ENCODE data around the gene ACOT11.

DNA sequence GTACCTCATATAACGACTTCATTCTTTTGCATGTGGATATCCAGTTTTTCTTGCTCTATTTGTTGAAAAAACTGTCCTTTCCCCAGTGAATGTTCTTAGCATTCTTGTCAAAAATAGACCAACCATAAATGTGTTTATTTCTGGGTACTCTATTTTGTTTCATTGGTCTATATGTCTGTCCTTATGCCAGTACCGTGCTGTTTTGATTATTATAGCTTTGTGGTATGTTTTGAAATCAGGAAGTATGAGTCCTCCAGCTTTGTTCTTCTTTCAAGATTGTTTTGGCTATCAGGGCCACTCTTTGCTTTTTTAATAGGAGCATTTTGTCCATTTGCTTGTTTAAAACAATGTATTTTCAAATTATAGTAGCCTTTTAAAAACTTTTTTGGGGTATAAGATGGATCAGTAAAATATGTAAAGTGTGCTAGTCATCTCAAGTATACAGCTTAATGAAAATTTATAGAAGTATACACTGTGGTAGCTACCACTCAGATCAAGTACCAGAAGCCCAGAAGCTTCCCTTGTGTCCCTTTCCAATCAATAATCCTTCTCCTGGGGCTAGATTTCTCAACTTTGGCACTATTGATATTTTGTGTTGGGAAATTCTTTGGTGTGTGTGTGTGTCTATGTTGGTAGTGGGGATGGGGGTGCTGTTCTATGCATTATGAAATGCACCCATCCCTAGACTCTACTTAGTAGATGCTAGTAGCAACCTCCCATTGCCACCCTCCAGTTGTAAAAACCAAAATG is 110.3 kb downstream of the ACOT11 start:
- no peak for TF ChIP-seq POLR2A (IDR thresholded peaks at IDR 0.05)
- TF ChIP-seq, protein P1, sequence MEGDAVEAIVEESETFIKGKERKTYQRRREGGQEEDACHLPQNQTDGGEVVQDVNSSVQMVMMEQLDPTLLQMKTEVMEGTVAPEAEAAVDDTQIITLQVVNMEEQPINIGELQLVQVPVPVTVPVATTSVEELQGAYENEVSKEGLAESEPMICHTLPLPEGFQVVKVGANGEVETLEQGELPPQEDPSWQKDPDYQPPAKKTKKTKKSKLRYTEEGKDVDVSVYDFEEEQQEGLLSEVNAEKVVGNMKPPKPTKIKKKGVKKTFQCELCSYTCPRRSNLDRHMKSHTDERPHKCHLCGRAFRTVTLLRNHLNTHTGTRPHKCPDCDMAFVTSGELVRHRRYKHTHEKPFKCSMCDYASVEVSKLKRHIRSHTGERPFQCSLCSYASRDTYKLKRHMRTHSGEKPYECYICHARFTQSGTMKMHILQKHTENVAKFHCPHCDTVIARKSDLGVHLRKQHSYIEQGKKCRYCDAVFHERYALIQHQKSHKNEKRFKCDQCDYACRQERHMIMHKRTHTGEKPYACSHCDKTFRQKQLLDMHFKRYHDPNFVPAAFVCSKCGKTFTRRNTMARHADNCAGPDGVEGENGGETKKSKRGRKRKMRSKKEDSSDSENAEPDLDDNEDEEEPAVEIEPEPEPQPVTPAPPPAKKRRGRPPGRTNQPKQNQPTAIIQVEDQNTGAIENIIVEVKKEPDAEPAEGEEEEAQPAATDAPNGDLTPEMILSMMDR (IDR thresholded peaks at IDR 0.05) = no peak

Measured in thyroid gland (tissue), 4 donors.